Measurements from ENCODE around the gene MCC. TPM values are rescaled to one million over a fixed set of nuclear protein-coding genes. Genes with fewer than 3 reads are reported as not detected.

The MCC gene
- total RNA-seq, 1 experiment from 2014 or later, result 23.5 TPM

DNA sequence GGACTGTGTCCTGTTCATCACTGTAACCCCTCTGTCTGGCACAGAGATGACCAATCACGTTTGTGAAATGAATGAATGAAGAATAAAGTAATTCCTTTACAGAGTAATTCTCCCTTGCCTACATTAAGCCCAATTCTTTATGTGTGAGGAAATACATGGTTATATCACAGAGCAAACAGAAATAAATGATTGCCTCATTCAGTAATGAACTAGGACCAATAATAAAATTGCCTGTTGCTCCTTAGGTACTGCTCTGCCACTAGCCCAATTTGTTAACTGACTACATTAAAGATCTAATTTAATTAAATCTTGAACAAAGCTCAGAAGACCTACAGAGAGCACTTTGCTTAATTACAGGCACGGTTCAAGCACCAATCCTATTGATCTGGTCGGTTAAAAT lies 389.9 kb downstream of the MCC start:
- POLR2A ChIA-PET, result no interaction called here

DNA sequence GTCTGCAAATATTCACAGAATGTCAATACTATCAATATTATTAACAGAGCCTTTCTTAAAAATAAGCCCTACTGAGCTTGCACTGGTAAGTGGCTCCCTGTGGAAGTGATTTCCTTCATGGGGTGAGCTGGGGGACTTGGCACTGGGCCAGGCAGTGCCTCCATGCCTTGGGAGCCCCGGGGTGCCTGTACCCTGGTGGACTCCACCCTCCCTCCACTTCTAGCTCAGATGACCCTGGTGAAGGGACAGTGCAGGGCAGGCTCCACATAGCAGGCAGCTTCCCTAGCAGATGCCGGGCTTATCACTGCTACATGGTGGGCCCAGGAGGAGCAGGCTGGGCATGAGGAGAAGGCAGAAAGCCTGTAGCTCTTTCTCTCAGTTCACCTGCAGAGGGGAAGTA lies 392.4 kb downstream of the MCC start:
- DNase-seq (ENCODE audit: low spot score), result no peak
- Mint-ChIP-seq H3K27me3 (ENCODE audit: low read depth) (no peaks in the 10 kb centered on the region), H3K27ac (no peak overlapping the region), H3K4me1 (peaks cover 3% of the 10 kb centered on the region; the same call in 1 of the 2 replicates), H3K36me3 (no peaks in the 10 kb centered on the region; the same call in 1 of the 2 replicates), H3K9me3 (no peaks in the 10 kb centered on the region), H3K4me3 (no peak overlapping the region)
- CTCF ChIA-PET, result interaction anchor here (0.8 kb wide), 1 partner anchor 22 kb away, joined by 3 read pairs; no protein-coding TSS in a partner anchor
- ATAC-seq, result no peak
- TF ChIP-seq, protein P1, sequence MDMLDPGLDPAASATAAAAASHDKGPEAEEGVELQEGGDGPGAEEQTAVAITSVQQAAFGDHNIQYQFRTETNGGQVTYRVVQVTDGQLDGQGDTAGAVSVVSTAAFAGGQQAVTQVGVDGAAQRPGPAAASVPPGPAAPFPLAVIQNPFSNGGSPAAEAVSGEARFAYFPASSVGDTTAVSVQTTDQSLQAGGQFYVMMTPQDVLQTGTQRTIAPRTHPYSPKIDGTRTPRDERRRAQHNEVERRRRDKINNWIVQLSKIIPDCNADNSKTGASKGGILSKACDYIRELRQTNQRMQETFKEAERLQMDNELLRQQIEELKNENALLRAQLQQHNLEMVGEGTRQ (CRISPR knock-in tag; IDR thresholded peaks at IDR 0.05), result no peak
- TF ChIP-seq, protein P2, sequence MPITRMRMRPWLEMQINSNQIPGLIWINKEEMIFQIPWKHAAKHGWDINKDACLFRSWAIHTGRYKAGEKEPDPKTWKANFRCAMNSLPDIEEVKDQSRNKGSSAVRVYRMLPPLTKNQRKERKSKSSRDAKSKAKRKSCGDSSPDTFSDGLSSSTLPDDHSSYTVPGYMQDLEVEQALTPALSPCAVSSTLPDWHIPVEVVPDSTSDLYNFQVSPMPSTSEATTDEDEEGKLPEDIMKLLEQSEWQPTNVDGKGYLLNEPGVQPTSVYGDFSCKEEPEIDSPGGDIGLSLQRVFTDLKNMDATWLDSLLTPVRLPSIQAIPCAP (CRISPR knock-in tag; IDR thresholded peaks at IDR 0.05), result no peak
- no peak for TF ChIP-seq ZNF121 (CRISPR knock-in tag; IDR thresholded peaks at IDR 0.05)
- TF ChIP-seq, protein P3, sequence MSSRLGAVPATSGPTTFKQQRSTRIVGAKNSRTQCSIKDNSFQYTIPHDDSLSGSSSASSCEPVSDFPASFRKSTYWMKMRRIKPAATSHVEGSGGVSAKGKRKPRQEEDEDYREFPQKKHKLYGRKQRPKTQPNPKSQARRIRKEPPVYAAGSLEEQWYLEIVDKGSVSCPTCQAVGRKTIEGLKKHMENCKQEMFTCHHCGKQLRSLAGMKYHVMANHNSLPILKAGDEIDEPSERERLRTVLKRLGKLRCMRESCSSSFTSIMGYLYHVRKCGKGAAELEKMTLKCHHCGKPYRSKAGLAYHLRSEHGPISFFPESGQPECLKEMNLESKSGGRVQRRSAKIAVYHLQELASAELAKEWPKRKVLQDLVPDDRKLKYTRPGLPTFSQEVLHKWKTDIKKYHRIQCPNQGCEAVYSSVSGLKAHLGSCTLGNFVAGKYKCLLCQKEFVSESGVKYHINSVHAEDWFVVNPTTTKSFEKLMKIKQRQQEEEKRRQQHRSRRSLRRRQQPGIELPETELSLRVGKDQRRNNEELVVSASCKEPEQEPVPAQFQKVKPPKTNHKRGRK (CRISPR knock-in tag; IDR thresholded peaks at IDR 0.05; ENCODE audit: borderline replicate concordance), result no peak
- POLR2A ChIA-PET, result no interaction called here

More for the DNA sequence above, 389.9 kb downstream of the MCC start:
- Mint-ChIP-seq H3K27ac (0 out of 2 replicates have a peak overlapping the region, but pooled peaks have one; percentile 29), H3K4me1 (no peaks in the 10 kb centered on the region), H3K9me3 (no peaks in the 10 kb centered on the region), H3K4me3 (no peak overlapping the region), H3K27me3 (ENCODE audit: low read depth) (no peaks in the 10 kb centered on the region), H3K36me3 (peaks cover 4% of the 10 kb centered on the region)
- TF ChIP-seq NFYB (CRISPR knock-in tag; conservative IDR thresholded peaks at IDR 0.05; ENCODE audit: low read depth) (no peak), SP1 (CRISPR knock-in tag; conservative IDR thresholded peaks at IDR 0.05) (no peak), IRF2 (CRISPR knock-in tag; IDR thresholded peaks at IDR 0.05; ENCODE audit: borderline replicate concordance, low read depth) (no peak), TP53 (CRISPR knock-in tag; IDR thresholded peaks at IDR 0.05) (no peak)
- TF ChIP-seq, protein P4, sequence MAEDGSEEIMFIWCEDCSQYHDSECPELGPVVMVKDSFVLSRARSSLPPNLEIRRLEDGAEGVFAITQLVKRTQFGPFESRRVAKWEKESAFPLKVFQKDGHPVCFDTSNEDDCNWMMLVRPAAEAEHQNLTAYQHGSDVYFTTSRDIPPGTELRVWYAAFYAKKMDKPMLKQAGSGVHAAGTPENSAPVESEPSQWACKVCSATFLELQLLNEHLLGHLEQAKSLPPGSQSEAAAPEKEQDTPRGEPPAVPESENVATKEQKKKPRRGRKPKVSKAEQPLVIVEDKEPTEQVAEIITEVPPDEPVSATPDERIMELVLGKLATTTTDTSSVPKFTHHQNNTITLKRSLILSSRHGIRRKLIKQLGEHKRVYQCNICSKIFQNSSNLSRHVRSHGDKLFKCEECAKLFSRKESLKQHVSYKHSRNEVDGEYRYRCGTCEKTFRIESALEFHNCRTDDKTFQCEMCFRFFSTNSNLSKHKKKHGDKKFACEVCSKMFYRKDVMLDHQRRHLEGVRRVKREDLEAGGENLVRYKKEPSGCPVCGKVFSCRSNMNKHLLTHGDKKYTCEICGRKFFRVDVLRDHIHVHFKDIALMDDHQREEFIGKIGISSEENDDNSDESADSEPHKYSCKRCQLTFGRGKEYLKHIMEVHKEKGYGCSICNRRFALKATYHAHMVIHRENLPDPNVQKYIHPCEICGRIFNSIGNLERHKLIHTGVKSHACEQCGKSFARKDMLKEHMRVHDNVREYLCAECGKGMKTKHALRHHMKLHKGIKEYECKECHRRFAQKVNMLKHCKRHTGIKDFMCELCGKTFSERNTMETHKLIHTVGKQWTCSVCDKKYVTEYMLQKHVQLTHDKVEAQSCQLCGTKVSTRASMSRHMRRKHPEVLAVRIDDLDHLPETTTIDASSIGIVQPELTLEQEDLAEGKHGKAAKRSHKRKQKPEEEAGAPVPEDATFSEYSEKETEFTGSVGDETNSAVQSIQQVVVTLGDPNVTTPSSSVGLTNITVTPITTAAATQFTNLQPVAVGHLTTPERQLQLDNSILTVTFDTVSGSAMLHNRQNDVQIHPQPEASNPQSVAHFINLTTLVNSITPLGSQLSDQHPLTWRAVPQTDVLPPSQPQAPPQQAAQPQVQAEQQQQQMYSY (CRISPR knock-in tag; IDR thresholded peaks at IDR 0.05), result no peak
- TF ChIP-seq, protein P5, sequence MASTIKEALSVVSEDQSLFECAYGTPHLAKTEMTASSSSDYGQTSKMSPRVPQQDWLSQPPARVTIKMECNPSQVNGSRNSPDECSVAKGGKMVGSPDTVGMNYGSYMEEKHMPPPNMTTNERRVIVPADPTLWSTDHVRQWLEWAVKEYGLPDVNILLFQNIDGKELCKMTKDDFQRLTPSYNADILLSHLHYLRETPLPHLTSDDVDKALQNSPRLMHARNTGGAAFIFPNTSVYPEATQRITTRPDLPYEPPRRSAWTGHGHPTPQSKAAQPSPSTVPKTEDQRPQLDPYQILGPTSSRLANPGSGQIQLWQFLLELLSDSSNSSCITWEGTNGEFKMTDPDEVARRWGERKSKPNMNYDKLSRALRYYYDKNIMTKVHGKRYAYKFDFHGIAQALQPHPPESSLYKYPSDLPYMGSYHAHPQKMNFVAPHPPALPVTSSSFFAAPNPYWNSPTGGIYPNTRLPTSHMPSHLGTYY (CRISPR knock-in tag; IDR thresholded peaks at IDR 0.05), result no peak
- TF ChIP-seq, protein P6, sequence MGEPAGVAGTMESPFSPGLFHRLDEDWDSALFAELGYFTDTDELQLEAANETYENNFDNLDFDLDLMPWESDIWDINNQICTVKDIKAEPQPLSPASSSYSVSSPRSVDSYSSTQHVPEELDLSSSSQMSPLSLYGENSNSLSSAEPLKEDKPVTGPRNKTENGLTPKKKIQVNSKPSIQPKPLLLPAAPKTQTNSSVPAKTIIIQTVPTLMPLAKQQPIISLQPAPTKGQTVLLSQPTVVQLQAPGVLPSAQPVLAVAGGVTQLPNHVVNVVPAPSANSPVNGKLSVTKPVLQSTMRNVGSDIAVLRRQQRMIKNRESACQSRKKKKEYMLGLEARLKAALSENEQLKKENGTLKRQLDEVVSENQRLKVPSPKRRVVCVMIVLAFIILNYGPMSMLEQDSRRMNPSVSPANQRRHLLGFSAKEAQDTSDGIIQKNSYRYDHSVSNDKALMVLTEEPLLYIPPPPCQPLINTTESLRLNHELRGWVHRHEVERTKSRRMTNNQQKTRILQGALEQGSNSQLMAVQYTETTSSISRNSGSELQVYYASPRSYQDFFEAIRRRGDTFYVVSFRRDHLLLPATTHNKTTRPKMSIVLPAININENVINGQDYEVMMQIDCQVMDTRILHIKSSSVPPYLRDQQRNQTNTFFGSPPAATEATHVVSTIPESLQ (CRISPR knock-in tag; IDR thresholded peaks at IDR 0.05), result no peak
- no peak for DNase-seq (ENCODE audit: low spot score)
- CTCF ChIA-PET, result no interaction called here
- ATAC-seq, result no peak

DNA sequence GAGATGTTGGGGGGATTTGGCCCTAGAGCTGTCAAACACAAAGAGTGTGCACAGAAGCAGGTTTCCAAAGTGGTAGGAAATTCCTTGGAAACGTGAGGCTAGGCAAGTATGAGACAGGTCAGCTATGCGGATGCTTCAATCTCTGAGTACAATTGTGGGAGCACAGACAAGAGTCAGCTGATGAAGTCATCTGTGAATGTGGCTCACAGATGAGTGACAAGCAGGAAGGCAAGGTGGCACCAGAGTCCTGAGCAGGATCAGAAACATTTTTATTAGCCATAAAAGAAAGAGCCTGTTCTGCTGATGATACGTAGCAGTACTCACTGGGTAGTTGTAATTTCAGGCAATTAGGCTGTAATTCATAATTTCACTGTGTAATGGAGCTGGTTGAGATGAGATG lies 394.7 kb downstream of the MCC start:
- Mint-ChIP-seq H3K4me1 (peaks cover 7% of the 10 kb centered on the region; the same call in 1 of the 2 replicates), H3K36me3 (no peaks in the 10 kb centered on the region), H3K27me3 (ENCODE audit: low read depth) (no peaks in the 10 kb centered on the region), H3K4me3 (no peak overlapping the region), H3K27ac (no peak overlapping the region), H3K9me3 (no peaks in the 10 kb centered on the region)
- ChIA-PET POLR2A (interaction anchor here (0.6 kb wide), 1 partner anchor 25 kb away, joined by 3 read pairs; no protein-coding TSS in a partner anchor), CTCF (no interaction called here)
- ATAC-seq (no peak), DNase-seq (ENCODE audit: low spot score) (no peak)
- TF ChIP-seq ETV6 (CRISPR knock-in tag; IDR thresholded peaks at IDR 0.05), result no peak
- no peak for TF ChIP-seq CREB1 (CRISPR knock-in tag; IDR thresholded peaks at IDR 0.05)
- TF ChIP-seq, protein P4 (CRISPR knock-in tag; IDR thresholded peaks at IDR 0.05), result no peak
